GM23338 (cell line): ENCODE results near the gene MYO15B. TPM values are rescaled to one million over a fixed set of nuclear protein-coding genes. Genes with fewer than 3 reads are reported as not detected.

Experiments used
- ATAC-seq: fragments of 200-7000 bp; cut with Tn5 transposase; 3 replicates; pipeline ENCODE4 v1.9.1; 2020
- DNase-seq: peaks from one replicate; pipeline ENCODE4 v3.0.0-alpha.2; 2015; ENCODE audit warnings: low spot score
- H2AFZ ChIP-seq: fragments of 200-600 bp; sonication (generic); 2 replicates; pipeline ENCODE4 v1.8.0; 2016; ENCODE audit warnings: antibody characterized with exemption, mild to moderate bottlenecking, moderate library complexity
- H3F3A ChIP-seq: fragments of 200-600 bp; sonication (generic); replicated peaks from 2 replicates; pipeline ENCODE4 v1.8.0; 2017; ENCODE audit warnings: antibody characterized with exemption, mixed run types, low read depth
- H3K27ac ChIP-seq: fragments of 200-600 bp; sonication (generic); 2 replicates; pipeline ENCODE4 v1.6.1; 2016; ENCODE audit warnings: low read depth
- H3K27me3 ChIP-seq: fragments of 200-600 bp; sonication (generic); 2 replicates; pipeline ENCODE4 v1.8.0; 2016; ENCODE audit warnings: mild to moderate bottlenecking, mixed run types, moderate library complexity; ENCODE audit not compliant: insufficient read depth
- H3K36me3 ChIP-seq: fragments of 200-600 bp; sonication (generic); 2 replicates; pipeline ENCODE4 v1.8.0; 2016; ENCODE audit warnings: mild to moderate bottlenecking; ENCODE audit not compliant: insufficient read depth
- H3K4me1 ChIP-seq: fragments of 200-600 bp; sonication (generic); 2 replicates; pipeline ENCODE4 v1.8.0; 2016; ENCODE audit warnings: mild to moderate bottlenecking, moderate library complexity; ENCODE audit not compliant: insufficient read depth
- H3K4me2 ChIP-seq: fragments of 200-600 bp; sonication (generic); 2 replicates; pipeline ENCODE4 v1.7.1; 2017; ENCODE audit warnings: mixed run types
- H3K4me3 ChIP-seq: fragments of 200-600 bp; sonication (generic); 2 replicates; pipeline ENCODE4 v1.6.1; 2016; ENCODE audit warnings: mixed run types
- H3K79me2 ChIP-seq: fragments of 200-600 bp; sonication (generic); replicated peaks from 2 replicates; pipeline ENCODE4 v1.8.0; 2017; ENCODE audit warnings: mild to moderate bottlenecking; ENCODE audit not compliant: insufficient read depth
- H3K9me2 ChIP-seq: fragments of 200-600 bp; sonication (generic); 2 replicates; pipeline ENCODE4 v1.8.0; 2017; ENCODE audit not compliant: insufficient read depth
- H4K20me1 ChIP-seq: fragments of 200-600 bp; sonication (generic); replicated peaks from 2 replicates; pipeline ENCODE4 v1.8.0; 2017; ENCODE audit warnings: mild to moderate bottlenecking; ENCODE audit not compliant: insufficient read depth
- H3K27ac Mint-ChIP-seq: 2 replicates; pipeline ENCODE4 v1.8.0; 2020; ENCODE audit warnings: inconsistent platforms, mild to moderate bottlenecking, moderate library complexity, mixed read lengths
- H3K27me3 Mint-ChIP-seq: 3 replicates; pipeline ENCODE4 v1.8.0; 2022; ENCODE audit warnings: low read depth, mild to moderate bottlenecking, moderate library complexity, mixed read lengths, inconsistent platforms; ENCODE audit not compliant: insufficient read depth, poor library complexity
- H3K36me3 Mint-ChIP-seq: 3 replicates; pipeline ENCODE4 v1.8.0; 2021; ENCODE audit warnings: low read depth, mild to moderate bottlenecking, inconsistent platforms, moderate library complexity, mixed read lengths
- H3K4me1 Mint-ChIP-seq: 3 replicates; pipeline ENCODE4 v1.8.0; 2020; ENCODE audit warnings: mild to moderate bottlenecking, inconsistent platforms, mixed read lengths
- H3K4me3 Mint-ChIP-seq: 3 replicates; pipeline ENCODE4 v1.8.0; 2021; ENCODE audit warnings: moderate library complexity, mild to moderate bottlenecking, inconsistent platforms, mixed read lengths
- H3K9me3 Mint-ChIP-seq: 3 replicates; pipeline ENCODE4 v1.8.0; 2020; ENCODE audit warnings: moderate library complexity, mild to moderate bottlenecking, inconsistent platforms, mixed read lengths
- CREB1 ChIP-seq: fragments of 250-450 bp; sonication (Bioruptor Pico); IDR thresholded peaks from 2 replicates; pipeline ENCODE4 v1.5.0; 2020; ENCODE audit warnings: low read depth, mild to moderate bottlenecking, moderate library complexity
- EZH2 ChIP-seq: fragments of 200-600 bp; sonication (generic); IDR thresholded peaks from one replicate; pipeline ENCODE4 v1.8.0; 2017; ENCODE audit warnings: antibody characterized with exemption, mild to moderate bottlenecking, low read depth; ENCODE audit not compliant: unreplicated experiment
- JUNB ChIP-seq: IDR thresholded peaks from one replicate; pipeline ENCODE4 v1.6.1; 2016; ENCODE audit warnings: antibody characterized with exemption; ENCODE audit not compliant: unreplicated experiment
- NANOG ChIP-seq: IDR thresholded peaks from 2 replicates; pipeline ENCODE4 v1.6.1; 2016; ENCODE audit warnings: antibody characterized with exemption, borderline replicate concordance
- POLR2AphosphoS5 ChIP-seq: IDR thresholded peaks from 2 replicates; pipeline ENCODE4 v1.6.1; 2016; ENCODE audit warnings: antibody characterized with exemption, low read depth
- polyA plus RNA-seq: library from polyadenylated mRNA; unstranded; fragments of >200 nt; fragmentation: Nextera tagmentation; extraction: Ambion mirVana; gene quantifications from 2 replicates; pipeline ENCODE4 v1.2.1, GENCODE V29; 2016
- total RNA-seq: library from RNA; depleted of rRNA; stranded (reverse); fragments of >200 nt; shearing (Covaris generic); gene quantifications from 2 replicates; pipeline ENCODE4 v1.2.3, GENCODE V29; 2014
- TF ChIP-seq, protein P1 (sequence below), 2 experiments: fragments of 200-600 bp in 1 of 2; sonication (generic) in 1 of 2; conservative IDR thresholded peaks; 2 replicates each; pipeline versions ENCODE4 v1.5.1 to v1.6.1; 2016 to 2017; ENCODE audit warnings: antibody characterized with exemption in 2 of 2, low read depth in 2 of 2, mild to moderate bottlenecking in 2 of 2, moderate library complexity in 1 of 2
- TF ChIP-seq, protein P2 (sequence below): fragments of 250-450 bp; sonication (Bioruptor Pico); IDR thresholded peaks from 2 replicates; pipeline ENCODE4 v1.5.0; 2020; ENCODE audit warnings: mild to moderate bottlenecking, moderate library complexity
- TF ChIP-seq, protein P3 (sequence below): IDR thresholded peaks from one replicate; pipeline ENCODE4 v1.6.1; 2018; ENCODE audit warnings: antibody characterized with exemption; ENCODE audit not compliant: unreplicated experiment

Gene MYO15B
- total and polyA plus RNA-seq, 2 experiments from 2014 or later, result 6.6 to 12.4 TPM

DNA sequence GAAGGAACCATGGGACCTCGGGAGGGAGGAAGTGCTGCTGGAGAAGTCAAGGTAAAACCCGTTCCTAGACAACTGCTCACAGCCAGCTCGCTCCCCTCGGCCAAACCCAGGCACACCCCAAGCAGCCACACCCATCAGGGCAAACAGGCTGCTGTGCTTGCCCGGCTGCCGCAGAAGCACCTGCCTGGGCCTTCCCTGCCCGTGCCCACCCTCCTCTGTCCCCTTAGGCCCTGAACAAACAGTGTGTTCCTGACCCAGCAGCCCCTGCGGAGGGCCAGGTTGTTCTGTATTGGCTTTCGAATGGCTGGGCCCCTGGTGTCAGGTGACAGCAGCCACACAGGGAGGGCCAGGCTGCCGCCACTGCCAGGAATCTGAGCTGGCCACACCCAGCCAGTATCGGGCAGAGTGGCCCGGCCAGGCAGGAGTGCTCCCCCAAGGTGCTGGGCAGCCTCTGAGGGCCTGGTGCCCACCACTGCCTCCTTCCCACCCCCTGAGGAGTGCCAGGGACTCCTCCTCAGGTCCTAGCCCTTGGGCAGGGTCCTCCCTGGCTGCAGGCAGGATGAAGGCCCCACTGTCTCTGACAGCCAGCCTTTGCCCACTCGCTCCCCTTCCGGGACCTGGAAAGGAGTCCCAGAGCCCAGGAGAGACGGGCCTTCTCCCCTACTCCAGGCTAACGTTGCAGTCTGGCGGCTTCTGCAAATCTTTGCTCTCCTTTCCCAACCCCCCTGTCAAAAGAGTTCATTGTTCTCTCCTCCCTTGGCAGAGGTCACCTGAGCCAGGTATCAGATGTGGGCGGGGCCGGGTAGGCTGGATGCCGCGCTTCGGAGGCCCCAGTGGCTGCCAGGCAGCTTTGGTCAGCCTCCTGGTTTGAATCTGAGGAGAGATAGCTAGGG, 38.1 kb upstream of the MYO15B start:
- H3K4me1 Mint-ChIP-seq, result peaks cover 35% of the 10 kb centered on the region
- no peaks in the 10 kb centered on the region; the same call in 2 of the 3 replicates for H3K36me3 Mint-ChIP-seq
- H3K4me3 Mint-ChIP-seq, result peak overlapping the region; percentile 78
- Histone ChIP-seq H3K9me2 (no peaks in the 10 kb centered on the region), H3K79me2 (no peaks in the 10 kb centered on the region), H3K27ac (peak overlapping the region; percentile 81), H3K36me3 (no peaks in the 10 kb centered on the region), H3K4me2 (peak overlapping the region; percentile 86), H3K4me1 (peaks cover 7% of the 10 kb centered on the region; the same call in 1 of the 2 replicates), H3K4me3 (peak overlapping the region; percentile 53), H4K20me1 (peaks cover 3% of the 10 kb centered on the region; the same call in 1 of the 2 replicates), H3F3A (0 out of 2 replicates have a peak, but pooled peaks cover 7% of the 10 kb centered on the region), H2AFZ (peak overlapping the region; percentile 89), H3K27me3 (no peaks in the 10 kb centered on the region)
- no peaks in the 10 kb centered on the region for H3K9me3 Mint-ChIP-seq
- no peak for TF ChIP-seq CREB1 (CRISPR knock-in tag)
- peak; percentile 39; the same call in 1 of the 2 replicates for TF ChIP-seq POLR2AphosphoS5
- peaks cover 4% of the 10 kb centered on the region for H3K27me3 Mint-ChIP-seq
- ATAC-seq (peak; percentile 84), DNase-seq (peak; percentile 82)
- peak overlapping the region; percentile 90 for H3K27ac Mint-ChIP-seq

DNA sequence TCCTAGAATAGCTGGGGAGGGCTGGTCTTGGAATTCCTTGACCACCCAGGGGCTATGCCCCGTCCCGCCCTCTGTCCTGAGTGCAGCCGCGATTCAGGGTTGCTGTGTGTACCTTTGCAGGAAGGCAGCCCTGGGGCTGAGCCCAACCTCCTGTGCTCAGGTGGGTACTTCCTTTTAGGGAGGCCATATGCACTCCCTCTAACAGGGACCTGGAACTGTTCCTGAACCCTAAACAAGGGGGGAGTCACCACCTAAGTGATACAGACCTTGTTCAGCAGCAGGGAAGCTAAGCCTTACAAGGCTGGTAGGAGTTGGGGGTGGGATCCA, 37.5 kb upstream of the MYO15B start:
- H3K36me3 Mint-ChIP-seq, result no peaks in the 10 kb centered on the region; the same call in 2 of the 3 replicates
- H3K27me3 ChIP-seq, result no peaks in the 10 kb centered on the region
- peaks cover 4% of the 10 kb centered on the region for H3K27me3 Mint-ChIP-seq
- no peak for DNase-seq
- peak overlapping the region; percentile 53 for H3K4me3 ChIP-seq
- H4K20me1 ChIP-seq, result peaks cover 3% of the 10 kb centered on the region; the same call in 1 of the 2 replicates
- no peaks in the 10 kb centered on the region for H3K36me3 ChIP-seq
- peak overlapping the region; percentile 78 for H3K4me3 Mint-ChIP-seq
- H2AFZ ChIP-seq, result peak overlapping the region; percentile 89; the same call in 1 of the 2 replicates
- 0 out of 2 replicates have a peak, but pooled peaks cover 7% of the 10 kb centered on the region for H3F3A ChIP-seq
- no peaks in the 10 kb centered on the region for H3K9me2 ChIP-seq
- H3K4me2 ChIP-seq, result peak overlapping the region; percentile 86
- H3K4me1 Mint-ChIP-seq, result peaks cover 31% of the 10 kb centered on the region
- ATAC-seq, result peak; percentile 64
- no peaks in the 10 kb centered on the region for H3K79me2 ChIP-seq
- peak overlapping the region; percentile 90; the same call in 1 of the 2 replicates for H3K27ac Mint-ChIP-seq
- H3K27ac ChIP-seq, result peak overlapping the region; percentile 81
- peaks cover 7% of the 10 kb centered on the region; the same call in 1 of the 2 replicates for H3K4me1 ChIP-seq
- H3K9me3 Mint-ChIP-seq, result no peaks in the 10 kb centered on the region
- no peak for TF ChIP-seq NANOG
- TF ChIP-seq JUNB, result no peak
- no peak for TF ChIP-seq POLR2AphosphoS5
- TF ChIP-seq, protein P1, sequence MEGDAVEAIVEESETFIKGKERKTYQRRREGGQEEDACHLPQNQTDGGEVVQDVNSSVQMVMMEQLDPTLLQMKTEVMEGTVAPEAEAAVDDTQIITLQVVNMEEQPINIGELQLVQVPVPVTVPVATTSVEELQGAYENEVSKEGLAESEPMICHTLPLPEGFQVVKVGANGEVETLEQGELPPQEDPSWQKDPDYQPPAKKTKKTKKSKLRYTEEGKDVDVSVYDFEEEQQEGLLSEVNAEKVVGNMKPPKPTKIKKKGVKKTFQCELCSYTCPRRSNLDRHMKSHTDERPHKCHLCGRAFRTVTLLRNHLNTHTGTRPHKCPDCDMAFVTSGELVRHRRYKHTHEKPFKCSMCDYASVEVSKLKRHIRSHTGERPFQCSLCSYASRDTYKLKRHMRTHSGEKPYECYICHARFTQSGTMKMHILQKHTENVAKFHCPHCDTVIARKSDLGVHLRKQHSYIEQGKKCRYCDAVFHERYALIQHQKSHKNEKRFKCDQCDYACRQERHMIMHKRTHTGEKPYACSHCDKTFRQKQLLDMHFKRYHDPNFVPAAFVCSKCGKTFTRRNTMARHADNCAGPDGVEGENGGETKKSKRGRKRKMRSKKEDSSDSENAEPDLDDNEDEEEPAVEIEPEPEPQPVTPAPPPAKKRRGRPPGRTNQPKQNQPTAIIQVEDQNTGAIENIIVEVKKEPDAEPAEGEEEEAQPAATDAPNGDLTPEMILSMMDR (conservative IDR thresholded peaks at IDR 0.05; ENCODE audit: low read depth in 2 of 2), result no peak
- TF ChIP-seq, protein P2, sequence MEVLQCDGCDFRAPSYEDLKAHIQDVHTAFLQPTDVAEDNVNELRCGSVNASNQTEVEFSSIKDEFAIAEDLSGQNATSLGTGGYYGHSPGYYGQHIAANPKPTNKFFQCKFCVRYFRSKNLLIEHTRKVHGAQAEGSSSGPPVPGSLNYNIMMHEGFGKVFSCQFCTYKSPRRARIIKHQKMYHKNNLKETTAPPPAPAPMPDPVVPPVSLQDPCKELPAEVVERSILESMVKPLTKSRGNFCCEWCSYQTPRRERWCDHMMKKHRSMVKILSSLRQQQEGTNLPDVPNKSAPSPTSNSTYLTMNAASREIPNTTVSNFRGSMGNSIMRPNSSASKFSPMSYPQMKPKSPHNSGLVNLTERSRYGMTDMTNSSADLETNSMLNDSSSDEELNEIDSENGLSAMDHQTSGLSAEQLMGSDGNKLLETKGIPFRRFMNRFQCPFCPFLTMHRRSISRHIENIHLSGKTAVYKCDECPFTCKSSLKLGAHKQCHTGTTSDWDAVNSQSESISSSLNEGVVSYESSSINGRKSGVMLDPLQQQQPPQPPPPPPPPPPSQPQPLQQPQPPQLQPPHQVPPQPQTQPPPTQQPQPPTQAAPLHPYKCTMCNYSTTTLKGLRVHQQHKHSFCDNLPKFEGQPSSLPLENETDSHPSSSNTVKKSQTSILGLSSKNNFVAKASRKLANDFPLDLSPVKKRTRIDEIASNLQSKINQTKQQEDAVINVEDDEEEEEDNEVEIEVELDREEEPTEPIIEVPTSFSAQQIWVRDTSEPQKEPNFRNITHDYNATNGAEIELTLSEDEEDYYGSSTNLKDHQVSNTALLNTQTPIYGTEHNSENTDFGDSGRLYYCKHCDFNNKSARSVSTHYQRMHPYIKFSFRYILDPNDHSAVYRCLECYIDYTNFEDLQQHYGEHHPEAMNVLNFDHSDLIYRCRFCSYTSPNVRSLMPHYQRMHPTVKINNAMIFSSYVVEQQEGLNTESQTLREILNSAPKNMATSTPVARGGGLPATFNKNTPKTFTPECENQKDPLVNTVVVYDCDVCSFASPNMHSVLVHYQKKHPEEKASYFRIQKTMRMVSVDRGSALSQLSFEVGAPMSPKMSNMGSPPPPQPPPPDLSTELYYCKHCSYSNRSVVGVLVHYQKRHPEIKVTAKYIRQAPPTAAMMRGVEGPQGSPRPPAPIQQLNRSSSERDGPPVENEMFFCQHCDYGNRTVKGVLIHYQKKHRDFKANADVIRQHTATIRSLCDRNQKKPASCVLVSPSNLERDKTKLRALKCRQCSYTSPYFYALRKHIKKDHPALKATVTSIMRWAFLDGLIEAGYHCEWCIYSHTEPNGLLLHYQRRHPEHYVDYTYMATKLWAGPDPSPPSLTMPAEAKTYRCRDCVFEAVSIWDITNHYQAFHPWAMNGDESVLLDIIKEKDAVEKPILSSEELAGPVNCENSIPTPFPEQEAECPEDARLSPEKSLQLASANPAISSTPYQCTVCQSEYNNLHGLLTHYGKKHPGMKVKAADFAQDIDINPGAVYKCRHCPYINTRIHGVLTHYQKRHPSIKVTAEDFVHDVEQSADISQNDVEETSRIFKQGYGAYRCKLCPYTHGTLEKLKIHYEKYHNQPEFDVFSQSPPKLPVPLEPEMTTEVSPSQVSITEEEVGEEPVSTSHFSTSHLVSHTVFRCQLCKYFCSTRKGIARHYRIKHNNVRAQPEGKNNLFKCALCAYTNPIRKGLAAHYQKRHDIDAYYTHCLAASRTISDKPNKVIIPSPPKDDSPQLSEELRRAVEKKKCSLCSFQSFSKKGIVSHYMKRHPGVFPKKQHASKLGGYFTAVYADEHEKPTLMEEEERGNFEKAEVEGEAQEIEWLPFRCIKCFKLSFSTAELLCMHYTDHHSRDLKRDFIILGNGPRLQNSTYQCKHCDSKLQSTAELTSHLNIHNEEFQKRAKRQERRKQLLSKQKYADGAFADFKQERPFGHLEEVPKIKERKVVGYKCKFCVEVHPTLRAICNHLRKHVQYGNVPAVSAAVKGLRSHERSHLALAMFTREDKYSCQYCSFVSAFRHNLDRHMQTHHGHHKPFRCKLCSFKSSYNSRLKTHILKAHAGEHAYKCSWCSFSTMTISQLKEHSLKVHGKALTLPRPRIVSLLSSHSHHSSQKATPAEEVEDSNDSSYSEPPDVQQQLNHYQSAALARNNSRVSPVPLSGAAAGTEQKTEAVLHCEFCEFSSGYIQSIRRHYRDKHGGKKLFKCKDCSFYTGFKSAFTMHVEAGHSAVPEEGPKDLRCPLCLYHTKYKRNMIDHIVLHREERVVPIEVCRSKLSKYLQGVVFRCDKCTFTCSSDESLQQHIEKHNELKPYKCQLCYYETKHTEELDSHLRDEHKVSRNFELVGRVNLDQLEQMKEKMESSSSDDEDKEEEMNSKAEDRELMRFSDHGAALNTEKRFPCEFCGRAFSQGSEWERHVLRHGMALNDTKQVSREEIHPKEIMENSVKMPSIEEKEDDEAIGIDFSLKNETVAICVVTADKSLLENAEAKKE (CRISPR knock-in tag), result no peak
- no peak for TF ChIP-seq EZH2
- TF ChIP-seq, protein P3, sequence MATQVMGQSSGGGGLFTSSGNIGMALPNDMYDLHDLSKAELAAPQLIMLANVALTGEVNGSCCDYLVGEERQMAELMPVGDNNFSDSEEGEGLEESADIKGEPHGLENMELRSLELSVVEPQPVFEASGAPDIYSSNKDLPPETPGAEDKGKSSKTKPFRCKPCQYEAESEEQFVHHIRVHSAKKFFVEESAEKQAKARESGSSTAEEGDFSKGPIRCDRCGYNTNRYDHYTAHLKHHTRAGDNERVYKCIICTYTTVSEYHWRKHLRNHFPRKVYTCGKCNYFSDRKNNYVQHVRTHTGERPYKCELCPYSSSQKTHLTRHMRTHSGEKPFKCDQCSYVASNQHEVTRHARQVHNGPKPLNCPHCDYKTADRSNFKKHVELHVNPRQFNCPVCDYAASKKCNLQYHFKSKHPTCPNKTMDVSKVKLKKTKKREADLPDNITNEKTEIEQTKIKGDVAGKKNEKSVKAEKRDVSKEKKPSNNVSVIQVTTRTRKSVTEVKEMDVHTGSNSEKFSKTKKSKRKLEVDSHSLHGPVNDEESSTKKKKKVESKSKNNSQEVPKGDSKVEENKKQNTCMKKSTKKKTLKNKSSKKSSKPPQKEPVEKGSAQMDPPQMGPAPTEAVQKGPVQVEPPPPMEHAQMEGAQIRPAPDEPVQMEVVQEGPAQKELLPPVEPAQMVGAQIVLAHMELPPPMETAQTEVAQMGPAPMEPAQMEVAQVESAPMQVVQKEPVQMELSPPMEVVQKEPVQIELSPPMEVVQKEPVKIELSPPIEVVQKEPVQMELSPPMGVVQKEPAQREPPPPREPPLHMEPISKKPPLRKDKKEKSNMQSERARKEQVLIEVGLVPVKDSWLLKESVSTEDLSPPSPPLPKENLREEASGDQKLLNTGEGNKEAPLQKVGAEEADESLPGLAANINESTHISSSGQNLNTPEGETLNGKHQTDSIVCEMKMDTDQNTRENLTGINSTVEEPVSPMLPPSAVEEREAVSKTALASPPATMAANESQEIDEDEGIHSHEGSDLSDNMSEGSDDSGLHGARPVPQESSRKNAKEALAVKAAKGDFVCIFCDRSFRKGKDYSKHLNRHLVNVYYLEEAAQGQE, result no peak
